Lower leg skin (tissue), 3 donors: ENCODE measurements around the gene LAMC2.

ENCODE experiments used
- POLR2A ChIP-seq, 2 donors: fragments of 450-650 bp; IDR thresholded peaks; one replicate each; pipeline ENCODE4 v1.6.1; 2016 to 2017; ENCODE audit warnings: antibody characterized with exemption in 2 of 2, mild to moderate bottlenecking in 1 of 2, moderate library complexity in 1 of 2
- TF ChIP-seq, protein P1 (sequence below), 3 donors: fragments of 450-650 bp; IDR thresholded peaks; one replicate each; pipeline ENCODE4 v1.5.1; 2016; ENCODE audit warnings: antibody characterized with exemption in 3 of 3, mild to moderate bottlenecking in 3 of 3, moderate library complexity in 2 of 3

- TF ChIP-seq, protein P1, sequence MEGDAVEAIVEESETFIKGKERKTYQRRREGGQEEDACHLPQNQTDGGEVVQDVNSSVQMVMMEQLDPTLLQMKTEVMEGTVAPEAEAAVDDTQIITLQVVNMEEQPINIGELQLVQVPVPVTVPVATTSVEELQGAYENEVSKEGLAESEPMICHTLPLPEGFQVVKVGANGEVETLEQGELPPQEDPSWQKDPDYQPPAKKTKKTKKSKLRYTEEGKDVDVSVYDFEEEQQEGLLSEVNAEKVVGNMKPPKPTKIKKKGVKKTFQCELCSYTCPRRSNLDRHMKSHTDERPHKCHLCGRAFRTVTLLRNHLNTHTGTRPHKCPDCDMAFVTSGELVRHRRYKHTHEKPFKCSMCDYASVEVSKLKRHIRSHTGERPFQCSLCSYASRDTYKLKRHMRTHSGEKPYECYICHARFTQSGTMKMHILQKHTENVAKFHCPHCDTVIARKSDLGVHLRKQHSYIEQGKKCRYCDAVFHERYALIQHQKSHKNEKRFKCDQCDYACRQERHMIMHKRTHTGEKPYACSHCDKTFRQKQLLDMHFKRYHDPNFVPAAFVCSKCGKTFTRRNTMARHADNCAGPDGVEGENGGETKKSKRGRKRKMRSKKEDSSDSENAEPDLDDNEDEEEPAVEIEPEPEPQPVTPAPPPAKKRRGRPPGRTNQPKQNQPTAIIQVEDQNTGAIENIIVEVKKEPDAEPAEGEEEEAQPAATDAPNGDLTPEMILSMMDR (IDR thresholded peaks at IDR 0.05): no peak
- TF ChIP-seq POLR2A (IDR thresholded peaks at IDR 0.05): no peak
Observed at GRCh38 chr1:183210681-183211080, 24.6 kb downstream of the LAMC2 start.
